SJSA1 (cell line): ENCODE data around the gene GPSM1. TPM values are rescaled to one million over a fixed set of nuclear protein-coding genes. Genes with fewer than 3 reads are reported as not detected.

ENCODE experiments used
- DNase-seq, 2 experiments: peaks; one replicate each; pipeline ENCODE4 v3.0.0-alpha.2; 2015 to 2020; ENCODE audit warnings: low spot score in 2 of 2, low read depth in 1 of 2
- H3K27ac ChIP-seq: fragments of 250-450 bp; sonication (Bioruptor Pico); 2 replicates; pipeline ENCODE4 v1.5.1; 2020; ENCODE audit warnings: mild to moderate bottlenecking, moderate library complexity
- H3K27me3 ChIP-seq: fragments of 250-450 bp; sonication (Bioruptor Pico); replicated peaks from 2 replicates; pipeline ENCODE4 v1.5.1; 2020; ENCODE audit warnings: mild to moderate bottlenecking, moderate library complexity
- H3K36me3 ChIP-seq: fragments of 250-450 bp; sonication (Bioruptor Pico); 2 replicates; pipeline ENCODE4 v1.5.1; 2020; ENCODE audit warnings: mild to moderate bottlenecking
- H3K4me1 ChIP-seq: fragments of 250-450 bp; sonication (Bioruptor Pico); replicated peaks from 2 replicates; pipeline ENCODE4 v1.6.1; 2021; ENCODE audit warnings: mild to moderate bottlenecking
- H3K4me3 ChIP-seq: fragments of 250-450 bp; sonication (Bioruptor Pico); 2 replicates; pipeline ENCODE4 v1.5.1; 2020; ENCODE audit warnings: mild to moderate bottlenecking
- H3K9me3 ChIP-seq: fragments of 250-450 bp; sonication (Bioruptor Pico); replicated peaks from 2 replicates; pipeline ENCODE4 v1.5.1; 2020; ENCODE audit warnings: mild to moderate bottlenecking
- total RNA-seq: library from RNA; depleted of rRNA; stranded (reverse); fragments of >200 nt; shearing (Covaris generic); gene quantifications from 2 replicates; pipeline ENCODE4 v1.2.3, GENCODE V29; 2014

GPSM1 gene
- total RNA-seq, 1 experiment from 2014 or later, result 90.4 TPM

DNA sequence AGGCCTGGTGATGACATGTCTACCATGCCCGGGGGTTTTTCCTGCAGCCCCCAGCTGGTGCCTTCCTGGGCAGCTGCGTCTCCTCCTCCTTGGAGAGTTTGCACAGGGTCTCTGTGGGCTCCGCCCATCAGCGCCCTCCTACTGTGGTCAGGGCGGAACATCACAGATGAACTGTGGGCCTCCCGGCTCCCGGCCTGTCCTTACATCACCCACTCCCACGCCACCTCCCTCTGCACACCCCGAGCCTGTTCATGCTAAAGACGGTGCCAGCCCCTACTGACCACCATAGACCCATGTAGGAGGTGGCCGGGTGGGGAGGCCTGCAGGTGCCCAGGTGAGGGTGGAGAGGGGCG is 12.6 kb downstream of the GPSM1 start:
- peaks cover 92% of the 10 kb centered on the region for H3K36me3 ChIP-seq
- no peaks in the 10 kb centered on the region for H3K27me3 ChIP-seq
- no peak overlapping the region for H3K27ac ChIP-seq
- no peak overlapping the region for H3K4me3 ChIP-seq
- peaks cover 44% of the 10 kb centered on the region for H3K4me1 ChIP-seq
- no peaks in the 10 kb centered on the region for H3K9me3 ChIP-seq
- no peak for DNase-seq

DNA sequence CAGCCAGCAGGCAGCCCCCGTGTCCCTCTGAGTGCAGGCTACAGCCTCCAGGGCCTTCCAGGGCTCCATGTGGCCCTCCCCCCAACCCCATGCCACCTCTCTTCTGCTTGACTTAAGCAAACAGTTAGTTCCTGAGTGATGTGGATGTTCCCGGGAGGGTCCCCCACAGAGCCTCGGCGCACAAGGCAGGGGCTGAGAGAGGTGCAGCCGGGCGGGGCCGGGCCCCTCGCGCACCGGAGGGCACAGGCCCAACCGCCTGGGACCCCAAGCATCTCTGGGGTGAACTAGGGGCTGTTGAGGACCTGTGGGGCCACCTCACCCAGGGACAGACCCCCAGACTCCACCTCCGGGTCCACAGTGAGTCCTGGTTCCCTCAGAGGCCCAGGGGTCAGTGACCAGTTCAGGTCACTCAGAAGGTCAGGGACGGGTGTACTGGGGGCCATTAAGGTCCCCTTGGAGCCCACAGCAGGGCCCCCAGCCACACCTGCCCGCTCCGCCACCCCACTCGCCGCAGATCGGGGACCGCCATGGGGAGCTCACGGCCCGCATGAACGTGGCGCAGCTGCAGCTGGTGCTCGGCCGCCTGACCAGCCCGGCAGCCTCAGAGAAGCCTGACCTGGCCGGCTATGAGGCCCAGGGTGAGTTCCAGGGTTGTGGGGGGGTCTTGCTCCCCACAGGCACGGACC is 13.2 kb downstream of the GPSM1 start:
- no peak overlapping the region for H3K4me3 ChIP-seq
- DNase-seq, result no peak
- peaks cover 92% of the 10 kb centered on the region for H3K36me3 ChIP-seq
- no peaks in the 10 kb centered on the region for H3K27me3 ChIP-seq
- no peaks in the 10 kb centered on the region for H3K9me3 ChIP-seq
- no peak overlapping the region for H3K27ac ChIP-seq
- peaks cover 38% of the 10 kb centered on the region for H3K4me1 ChIP-seq

- Histone ChIP-seq H3K27me3 (no peaks in the 10 kb centered on the region), H3K27ac (no peak overlapping the region), H3K4me3 (no peak overlapping the region), H3K9me3 (no peaks in the 10 kb centered on the region), H3K4me1 (peaks cover 32% of the 10 kb centered on the region), H3K36me3 (peaks cover 96% of the 10 kb centered on the region)
- DNase-seq, result no peak
These were observed 13.8 kb downstream of the GPSM1 start for GRCh38 chr9:136341042-136341655.

DNA sequence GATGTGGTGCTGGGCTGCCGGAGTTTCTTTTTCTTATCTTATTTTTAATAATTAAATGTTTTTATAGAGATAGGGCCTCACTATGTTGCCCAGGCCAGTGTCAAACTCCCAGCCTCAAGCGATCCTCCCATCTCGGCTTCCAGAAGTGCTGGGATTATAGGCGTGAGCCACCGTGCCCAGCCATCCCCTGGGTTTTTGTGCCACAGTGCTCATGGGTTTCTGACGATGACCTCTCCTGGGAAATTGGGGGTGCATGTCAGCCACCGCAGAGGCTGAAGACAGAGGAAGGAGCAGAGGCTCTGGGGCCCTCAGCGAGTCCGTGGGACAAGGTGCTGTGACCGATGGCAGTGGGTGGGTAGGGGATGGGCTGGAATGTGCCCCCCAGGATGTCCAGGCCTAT is 14.4 kb downstream of the GPSM1 start:
- no peaks in the 10 kb centered on the region for H3K27me3 ChIP-seq
- H3K4me3 ChIP-seq, result no peak overlapping the region
- no peaks in the 10 kb centered on the region for H3K9me3 ChIP-seq
- peaks cover 25% of the 10 kb centered on the region for H3K4me1 ChIP-seq
- H3K36me3 ChIP-seq, result peaks cover 98% of the 10 kb centered on the region
- H3K27ac ChIP-seq, result no peak overlapping the region
- no peak for DNase-seq

GRCh38 chr9:136342181-136343120 is 15.1 kb downstream of the GPSM1 start:
- no peak for DNase-seq
- no peak overlapping the region for H3K27ac ChIP-seq
- peaks cover 19% of the 10 kb centered on the region for H3K4me1 ChIP-seq
- no peaks in the 10 kb centered on the region for H3K27me3 ChIP-seq
- H3K4me3 ChIP-seq, result no peak overlapping the region
- peaks cover 98% of the 10 kb centered on the region for H3K36me3 ChIP-seq
- H3K9me3 ChIP-seq, result no peaks in the 10 kb centered on the region

- H3K36me3 ChIP-seq, result peaks cover 96% of the 10 kb centered on the region
- H3K4me1 ChIP-seq, result peaks cover 10% of the 10 kb centered on the region
- H3K9me3 ChIP-seq, result no peaks in the 10 kb centered on the region
- H3K4me3 ChIP-seq, result no peak overlapping the region
- no peak for DNase-seq
- no peaks in the 10 kb centered on the region for H3K27me3 ChIP-seq
- H3K27ac ChIP-seq, result no peak overlapping the region
These were observed 16.0 kb downstream of the GPSM1 start for GRCh38 chr9:136343121-136343883.

DNA sequence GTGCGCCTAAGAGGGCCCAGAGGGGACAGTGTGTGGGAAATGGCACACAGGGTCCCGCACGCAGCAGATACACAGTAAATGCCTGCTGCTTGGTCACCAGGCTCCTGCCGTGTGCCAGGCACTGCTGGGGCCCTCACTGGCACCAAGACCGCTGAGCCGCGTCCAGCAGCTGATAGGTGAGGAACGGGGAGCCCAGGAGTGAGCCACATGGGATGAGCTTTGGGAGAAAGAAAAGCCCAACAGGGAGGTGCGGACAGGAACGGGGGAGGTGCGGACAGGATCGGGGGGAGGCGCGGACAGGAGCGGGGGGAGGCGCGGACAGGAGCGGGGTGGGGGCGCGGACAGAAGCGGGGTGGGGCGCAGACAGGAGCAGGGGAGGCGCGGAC is 16.5 kb downstream of the GPSM1 start:
- H3K27me3 ChIP-seq, result no peaks in the 10 kb centered on the region
- no peak for DNase-seq
- no peak overlapping the region for H3K4me3 ChIP-seq
- H3K36me3 ChIP-seq, result peaks cover 96% of the 10 kb centered on the region
- no peak overlapping the region for H3K27ac ChIP-seq
- peaks cover 4% of the 10 kb centered on the region for H3K4me1 ChIP-seq
- H3K9me3 ChIP-seq, result no peaks in the 10 kb centered on the region

DNA sequence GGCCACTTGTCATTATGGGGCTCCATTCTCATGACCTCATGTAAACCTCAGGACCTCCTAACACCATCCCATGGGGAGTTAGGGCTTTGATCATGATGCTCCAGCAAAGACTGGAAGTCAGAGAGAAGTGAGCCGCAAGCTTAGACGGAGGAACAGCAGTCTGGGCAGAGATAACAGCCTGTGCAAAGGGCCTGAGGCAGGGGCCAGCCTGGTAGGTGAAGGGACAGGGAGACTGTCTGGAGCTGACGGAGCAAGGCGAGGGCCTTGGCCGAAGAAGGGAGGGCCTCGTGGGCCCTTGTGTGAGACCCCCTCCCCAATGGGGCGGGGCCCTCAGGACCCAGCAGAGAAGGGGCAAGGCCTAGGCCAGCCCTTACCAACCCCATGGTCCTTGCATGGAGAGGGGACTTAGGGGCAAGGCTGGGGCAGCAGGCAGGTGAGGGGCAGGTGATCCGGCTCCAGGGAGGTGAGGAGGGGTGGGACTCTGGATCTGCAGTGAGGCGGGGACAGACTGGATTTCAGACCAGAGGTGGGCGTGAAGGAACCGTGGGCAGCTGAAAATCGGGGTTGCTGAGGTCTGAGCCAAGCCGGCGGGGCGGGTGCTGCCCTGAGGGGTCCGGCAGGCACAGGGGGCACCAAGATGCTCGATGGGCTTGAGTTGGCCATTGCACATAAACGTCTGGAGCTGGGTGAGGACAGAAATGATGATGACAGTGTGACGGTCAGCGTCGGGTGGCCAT is 17.4 kb downstream of the GPSM1 start:
- Histone ChIP-seq H3K36me3 (peaks cover 96% of the 10 kb centered on the region), H3K4me3 (no peak overlapping the region), H3K9me3 (no peaks in the 10 kb centered on the region), H3K27ac (no peak overlapping the region), H3K4me1 (no peaks in the 10 kb centered on the region; the same call in 1 of the 2 replicates), H3K27me3 (no peaks in the 10 kb centered on the region)
- no peak for DNase-seq

GRCh38 chr9:136345281-136346156 is 18.2 kb downstream of the GPSM1 start:
- no peaks in the 10 kb centered on the region for H3K27me3 ChIP-seq
- no peaks in the 10 kb centered on the region for H3K9me3 ChIP-seq
- H3K27ac ChIP-seq, result no peak overlapping the region
- H3K4me1 ChIP-seq, result no peaks in the 10 kb centered on the region; the same call in 1 of the 2 replicates
- DNase-seq, result no peak
- no peak overlapping the region for H3K4me3 ChIP-seq
- peaks cover 96% of the 10 kb centered on the region for H3K36me3 ChIP-seq

- H3K36me3 ChIP-seq, result peaks cover 96% of the 10 kb centered on the region
- no peak overlapping the region for H3K27ac ChIP-seq
- no peaks in the 10 kb centered on the region for H3K9me3 ChIP-seq
- no peak overlapping the region for H3K4me3 ChIP-seq
- no peak for DNase-seq
- no peaks in the 10 kb centered on the region; the same call in 1 of the 2 replicates for H3K4me1 ChIP-seq
- H3K27me3 ChIP-seq, result no peaks in the 10 kb centered on the region
These were observed 18.8 kb downstream of the GPSM1 start for GRCh38 chr9:136346157-136346481.

GRCh38 chr9:136346927-136347465 is 19.7 kb downstream of the GPSM1 start:
- DNase-seq, result no peak
- H3K4me3 ChIP-seq, result no peak overlapping the region
- no peaks in the 10 kb centered on the region for H3K9me3 ChIP-seq
- H3K27ac ChIP-seq, result no peak overlapping the region
- H3K27me3 ChIP-seq, result no peaks in the 10 kb centered on the region
- H3K36me3 ChIP-seq, result peaks cover 93% of the 10 kb centered on the region
- no peaks in the 10 kb centered on the region; the same call in 1 of the 2 replicates for H3K4me1 ChIP-seq
